OCI-LY1 (cell line): ENCODE results near the gene HIBADH.

ENCODE experiments used
- H2AFZ ChIP-seq: fragments of 200-600 bp; sonication (generic), shearing (Covaris generic); 2 replicates; pipeline ENCODE4 v1.6.0; 2014; ENCODE audit warnings: antibody characterized with exemption, mild to moderate bottlenecking, low read length
- H3F3A ChIP-seq: fragments of 200-600 bp; sonication (generic), shearing (Covaris generic); 2 replicates; pipeline ENCODE4 v1.6.0; 2014; ENCODE audit warnings: mild to moderate bottlenecking, antibody characterized with exemption, low read length, moderate library complexity; ENCODE audit not compliant: insufficient read depth
- H3K27ac ChIP-seq: fragments of 200-600 bp; sonication (generic); 2 replicates; pipeline ENCODE4 v1.5.1; 2014; ENCODE audit warnings: low read length, mixed run types, mild to moderate bottlenecking, low read depth; ENCODE audit not compliant: poor library complexity, severe bottlenecking
- H3K27me3 ChIP-seq: fragments of 200-600 bp; sonication (generic); 2 replicates; pipeline ENCODE4 v1.6.0; 2014; ENCODE audit warnings: antibody characterized with exemption, mild to moderate bottlenecking, low read length, moderate library complexity; ENCODE audit not compliant: insufficient read depth
- H3K36me3 ChIP-seq: fragments of 200-600 bp; sonication (generic); 2 replicates; pipeline ENCODE4 v1.6.1; 2014; ENCODE audit warnings: mild to moderate bottlenecking, antibody characterized with exemption, low read length, moderate library complexity, mixed read lengths; ENCODE audit not compliant: insufficient read depth
- H3K4me1 ChIP-seq: fragments of 200-600 bp; sonication (generic); 2 replicates; pipeline ENCODE4 v1.5.1; 2014; ENCODE audit warnings: mild to moderate bottlenecking, low read length, moderate library complexity; ENCODE audit not compliant: insufficient read depth, severe bottlenecking
- H3K4me2 ChIP-seq: fragments of 200-600 bp; sonication (generic), shearing (Covaris generic); 2 replicates; pipeline ENCODE4 v1.6.1; 2014; ENCODE audit warnings: low read length
- H3K4me3 ChIP-seq: fragments of 200-600 bp; sonication (generic); 2 replicates; pipeline ENCODE4 v1.5.1; 2014; ENCODE audit warnings: low read length, low read depth, mild to moderate bottlenecking, mixed read lengths; ENCODE audit not compliant: poor library complexity, severe bottlenecking
- H3K79me2 ChIP-seq: fragments of 200-600 bp; shearing (Covaris generic); 2 replicates; pipeline ENCODE4 v1.6.1; 2016; ENCODE audit warnings: mixed run types, low read length, mixed read lengths; ENCODE audit not compliant: insufficient read depth
- H3K9ac ChIP-seq: fragments of 200-600 bp; sonication (generic), shearing (Covaris generic); 2 replicates; pipeline ENCODE4 v1.6.1; 2014; ENCODE audit warnings: mild to moderate bottlenecking, low read length, mixed read lengths
- H3K9me2 ChIP-seq: fragments of 200-600 bp; sonication (generic), shearing (Covaris generic); 2 replicates; pipeline ENCODE4 v1.6.1; 2014; ENCODE audit warnings: low read depth, mild to moderate bottlenecking, low read length, mixed read lengths
- H3K9me3 ChIP-seq: fragments of 200-600 bp; shearing (Covaris generic); 2 replicates; pipeline ENCODE4 v1.6.1; 2014; ENCODE audit warnings: low read length, mixed read lengths
- H4K20me1 ChIP-seq: fragments of 200-600 bp; sonication (generic), shearing (Covaris generic); 2 replicates; pipeline ENCODE4 v1.6.0; 2016; ENCODE audit warnings: mild to moderate bottlenecking, low read length; ENCODE audit not compliant: insufficient read depth
- CTCF ChIP-seq: fragments of 200-600 bp; sonication (generic), shearing (Covaris generic); IDR thresholded peaks from 2 replicates; pipeline ENCODE4 v1.5.1; 2017; ENCODE audit warnings: mild to moderate bottlenecking, antibody characterized with exemption, low read length, moderate library complexity, mixed read lengths
- EZH2 ChIP-seq: fragments of 200-600 bp; sonication (generic), shearing (Covaris generic); IDR thresholded peaks from 2 replicates; pipeline ENCODE4 v1.8.0; 2017; ENCODE audit warnings: borderline replicate concordance, mixed run types, mild to moderate bottlenecking, antibody characterized with exemption, low read length, moderate library complexity, mixed read lengths

The HIBADH gene

GRCh38 chr7:27526131-27526530, 136.6 kb downstream of the HIBADH start:
- H4K20me1 ChIP-seq: no peaks in the 10 kb centered on the region
- TF ChIP-seq EZH2 (no peak), CTCF (no peak)

GRCh38 chr7:27523321-27523720, 139.4 kb downstream of the HIBADH start:
- no peak overlapping the region for H3K4me2 ChIP-seq
- no peak overlapping the region for H3K27ac ChIP-seq
- H3F3A ChIP-seq: no peaks in the 10 kb centered on the region
- no peak overlapping the region for H2AFZ ChIP-seq
- peaks cover 18% of the 10 kb centered on the region for H3K36me3 ChIP-seq
- no peak overlapping the region for H3K4me3 ChIP-seq
- H3K4me1 ChIP-seq: no peaks in the 10 kb centered on the region
- H3K79me2 ChIP-seq: no peaks in the 10 kb centered on the region
- 0 out of 2 replicates have a peak, but pooled peaks cover 4% of the 10 kb centered on the region for H3K9me3 ChIP-seq
- TF ChIP-seq EZH2: no peak
- H3K9me2 ChIP-seq: no peaks in the 10 kb centered on the region
- no peaks in the 10 kb centered on the region for H4K20me1 ChIP-seq
- H3K9ac ChIP-seq: no peak overlapping the region
- no peaks in the 10 kb centered on the region for H3K27me3 ChIP-seq

More at GRCh38 chr7:27526131-27526530, 136.6 kb downstream of the HIBADH start:
- Histone ChIP-seq H3K36me3 (peaks cover 32% of the 10 kb centered on the region), H3K4me2 (no peak overlapping the region), H3K27me3 (no peaks in the 10 kb centered on the region), H2AFZ (no peak overlapping the region), H3K4me3 (no peak overlapping the region), H3K9me2 (no peaks in the 10 kb centered on the region), H3F3A (no peaks in the 10 kb centered on the region), H3K4me1 (no peaks in the 10 kb centered on the region), H3K9me3 (0 out of 2 replicates have a peak, but pooled peaks cover 4% of the 10 kb centered on the region), H3K27ac (no peak overlapping the region), H3K9ac (no peak overlapping the region), H3K79me2 (no peaks in the 10 kb centered on the region)

- Histone ChIP-seq H3F3A (no peaks in the 10 kb centered on the region), H3K36me3 (peaks cover 18% of the 10 kb centered on the region), H3K4me3 (no peak overlapping the region), H3K27me3 (no peaks in the 10 kb centered on the region), H3K9me2 (no peaks in the 10 kb centered on the region), H3K27ac (no peak overlapping the region), H3K9ac (no peak overlapping the region), H3K79me2 (no peaks in the 10 kb centered on the region), H3K4me2 (no peak overlapping the region), H3K9me3 (0 out of 2 replicates have a peak, but pooled peaks cover 4% of the 10 kb centered on the region), H2AFZ (no peak overlapping the region), H4K20me1 (no peaks in the 10 kb centered on the region), H3K4me1 (no peaks in the 10 kb centered on the region)
- no peak for TF ChIP-seq CTCF
- TF ChIP-seq EZH2: no peak
Observed at GRCh38 chr7:27522566-27522965, 140.1 kb downstream of the HIBADH start.
